ENCODE results near the gene PRKCE.

The PRKCE gene

DNA sequence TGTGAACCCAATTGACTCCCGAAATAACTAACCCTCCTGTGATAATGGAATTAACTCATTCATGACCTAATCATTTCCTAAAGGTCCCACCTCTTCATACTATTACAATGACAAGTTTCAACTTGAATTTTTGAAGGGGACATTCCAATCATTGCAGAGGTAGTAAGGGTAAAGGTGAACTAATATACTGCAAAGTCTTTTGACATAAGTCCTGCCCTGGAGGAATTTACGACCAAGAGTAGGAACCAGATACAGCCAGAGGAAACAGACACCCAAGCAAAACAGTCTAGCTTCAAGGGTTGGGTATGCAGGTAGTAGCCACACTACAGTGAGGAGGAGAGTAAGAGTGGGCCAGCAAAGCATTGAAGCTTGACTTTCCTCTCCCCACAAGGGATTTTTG lies 39.2 kb upstream of the PRKCE start:
- TF ChIP-seq, protein P1, sequence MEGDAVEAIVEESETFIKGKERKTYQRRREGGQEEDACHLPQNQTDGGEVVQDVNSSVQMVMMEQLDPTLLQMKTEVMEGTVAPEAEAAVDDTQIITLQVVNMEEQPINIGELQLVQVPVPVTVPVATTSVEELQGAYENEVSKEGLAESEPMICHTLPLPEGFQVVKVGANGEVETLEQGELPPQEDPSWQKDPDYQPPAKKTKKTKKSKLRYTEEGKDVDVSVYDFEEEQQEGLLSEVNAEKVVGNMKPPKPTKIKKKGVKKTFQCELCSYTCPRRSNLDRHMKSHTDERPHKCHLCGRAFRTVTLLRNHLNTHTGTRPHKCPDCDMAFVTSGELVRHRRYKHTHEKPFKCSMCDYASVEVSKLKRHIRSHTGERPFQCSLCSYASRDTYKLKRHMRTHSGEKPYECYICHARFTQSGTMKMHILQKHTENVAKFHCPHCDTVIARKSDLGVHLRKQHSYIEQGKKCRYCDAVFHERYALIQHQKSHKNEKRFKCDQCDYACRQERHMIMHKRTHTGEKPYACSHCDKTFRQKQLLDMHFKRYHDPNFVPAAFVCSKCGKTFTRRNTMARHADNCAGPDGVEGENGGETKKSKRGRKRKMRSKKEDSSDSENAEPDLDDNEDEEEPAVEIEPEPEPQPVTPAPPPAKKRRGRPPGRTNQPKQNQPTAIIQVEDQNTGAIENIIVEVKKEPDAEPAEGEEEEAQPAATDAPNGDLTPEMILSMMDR (IDR thresholded peaks at IDR 0.05): no peak

DNA sequence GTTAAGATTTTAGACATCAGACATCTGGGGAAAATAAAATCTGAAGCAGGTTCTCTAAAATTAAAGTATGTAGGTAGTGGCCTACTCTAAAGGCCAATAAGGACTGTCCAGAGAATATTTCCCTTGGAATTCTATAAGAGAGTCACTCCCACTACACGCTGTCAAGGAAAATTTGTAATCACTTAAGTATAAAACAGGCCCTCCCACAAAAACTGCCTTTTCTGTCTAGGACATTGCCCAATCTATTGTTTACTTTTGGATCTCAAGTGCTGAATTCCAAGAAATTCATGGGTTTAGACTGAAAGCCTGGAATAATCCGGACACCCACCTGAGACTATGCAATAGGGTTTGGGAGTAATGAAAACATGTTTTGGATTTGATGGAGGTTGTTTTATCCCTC lies 38.7 kb upstream of the PRKCE start:
- TF ChIP-seq, protein P1 (IDR thresholded peaks at IDR 0.05): no peak

DNA sequence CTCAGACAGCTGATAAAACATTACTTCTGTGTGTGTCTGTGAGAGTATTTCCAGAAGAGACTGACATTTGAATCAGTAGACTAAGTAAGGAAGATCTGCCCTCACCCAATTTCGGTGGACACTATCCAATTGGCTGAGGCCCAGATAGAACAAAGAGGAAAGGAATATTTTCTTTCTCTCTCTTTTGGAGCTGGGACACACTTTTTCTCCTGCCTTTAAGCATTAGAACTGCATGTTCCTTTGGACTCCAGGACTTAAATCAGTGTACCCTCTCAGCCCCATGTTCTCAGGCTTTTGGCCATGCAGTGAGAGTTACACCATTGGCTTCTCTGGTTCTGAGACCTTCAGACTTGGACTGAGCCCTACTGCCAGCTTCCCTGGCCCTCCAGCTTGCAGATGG lies 37.1 kb upstream of the PRKCE start:
- TF ChIP-seq, protein P1 (IDR thresholded peaks at IDR 0.05): no peak

DNA sequence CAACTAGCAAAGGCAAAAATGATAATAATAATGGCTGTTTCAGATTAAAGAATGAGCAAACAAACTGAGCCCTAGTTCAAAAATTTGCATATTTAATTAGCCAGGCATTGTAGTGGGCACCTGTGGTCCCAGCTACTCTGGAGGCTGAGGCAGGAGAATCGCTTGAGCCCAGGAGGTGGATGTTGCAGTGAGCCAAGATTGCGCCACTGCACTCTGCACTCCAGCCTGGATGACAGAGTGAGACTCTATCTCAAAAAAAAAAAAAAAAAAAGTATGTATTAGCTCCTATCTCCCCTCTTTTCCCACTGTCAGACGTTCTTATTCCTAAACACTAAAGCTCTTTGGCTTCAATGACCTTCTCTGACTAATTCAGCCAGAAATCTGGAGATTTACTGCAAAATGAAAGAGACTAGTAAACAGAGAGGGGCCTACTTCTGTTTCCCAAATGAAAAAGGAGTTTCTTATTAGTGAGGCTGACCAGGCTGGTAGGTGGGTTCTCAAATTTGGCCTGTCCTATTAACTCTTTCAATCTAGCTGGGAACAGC lies 36.5 kb upstream of the PRKCE start:
- TF ChIP-seq, protein P1 (IDR thresholded peaks at IDR 0.05): no peak

DNA sequence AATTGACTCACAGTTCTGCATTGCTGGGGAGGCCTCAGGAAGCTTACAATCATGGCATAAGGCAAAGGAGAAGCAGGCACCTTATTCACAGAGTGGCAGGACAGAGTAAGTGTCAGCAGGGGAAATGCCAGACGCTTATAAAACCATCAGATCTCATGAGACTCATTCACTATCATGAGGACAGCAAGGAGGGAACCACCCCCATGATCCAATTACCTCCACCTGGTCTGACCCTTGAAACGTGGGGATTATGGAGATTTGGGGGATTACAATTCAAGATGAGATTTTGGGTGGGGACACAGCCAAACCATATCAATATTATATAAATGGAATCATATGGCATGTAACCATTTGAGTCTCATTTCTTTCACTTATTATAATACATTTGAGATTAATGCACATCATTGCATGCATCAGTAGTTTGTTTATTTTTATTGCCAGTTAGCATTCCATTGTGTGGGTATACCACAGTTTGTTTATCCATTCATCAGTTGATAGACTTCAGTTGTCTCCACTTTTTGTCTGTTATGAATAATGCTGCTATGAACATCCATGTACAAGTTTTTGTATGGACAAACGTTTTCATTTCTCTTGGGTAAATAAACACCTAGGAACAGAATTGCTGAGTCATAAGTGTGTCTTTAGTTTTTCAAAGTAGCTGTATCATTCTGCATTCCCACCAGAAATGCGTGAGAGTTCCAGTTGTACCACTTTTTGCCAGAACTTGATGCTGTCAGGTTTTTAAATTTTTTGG lies 34.6 kb upstream of the PRKCE start:
- TF ChIP-seq, protein P1 (IDR thresholded peaks at IDR 0.05): no peak

DNA sequence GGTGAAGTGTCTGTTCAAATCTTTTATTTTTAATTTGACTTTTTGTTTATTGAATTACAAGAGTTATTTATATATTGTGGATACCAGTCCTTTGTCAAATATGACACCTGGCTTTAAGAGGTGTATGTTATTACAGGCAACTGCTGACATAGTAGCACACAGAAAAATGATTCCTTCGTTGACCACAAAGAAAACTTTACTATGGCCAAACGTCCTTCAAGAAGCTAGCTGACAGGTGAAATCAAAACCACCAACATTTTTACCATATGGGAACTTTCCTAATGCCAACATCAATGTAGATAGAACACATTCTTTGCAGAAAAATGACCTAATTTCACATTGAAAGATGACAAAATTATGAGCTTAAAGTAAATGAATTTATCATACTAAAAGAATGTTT lies 34.0 kb upstream of the PRKCE start:
- TF ChIP-seq, protein P1 (IDR thresholded peaks at IDR 0.05): no peak

DNA sequence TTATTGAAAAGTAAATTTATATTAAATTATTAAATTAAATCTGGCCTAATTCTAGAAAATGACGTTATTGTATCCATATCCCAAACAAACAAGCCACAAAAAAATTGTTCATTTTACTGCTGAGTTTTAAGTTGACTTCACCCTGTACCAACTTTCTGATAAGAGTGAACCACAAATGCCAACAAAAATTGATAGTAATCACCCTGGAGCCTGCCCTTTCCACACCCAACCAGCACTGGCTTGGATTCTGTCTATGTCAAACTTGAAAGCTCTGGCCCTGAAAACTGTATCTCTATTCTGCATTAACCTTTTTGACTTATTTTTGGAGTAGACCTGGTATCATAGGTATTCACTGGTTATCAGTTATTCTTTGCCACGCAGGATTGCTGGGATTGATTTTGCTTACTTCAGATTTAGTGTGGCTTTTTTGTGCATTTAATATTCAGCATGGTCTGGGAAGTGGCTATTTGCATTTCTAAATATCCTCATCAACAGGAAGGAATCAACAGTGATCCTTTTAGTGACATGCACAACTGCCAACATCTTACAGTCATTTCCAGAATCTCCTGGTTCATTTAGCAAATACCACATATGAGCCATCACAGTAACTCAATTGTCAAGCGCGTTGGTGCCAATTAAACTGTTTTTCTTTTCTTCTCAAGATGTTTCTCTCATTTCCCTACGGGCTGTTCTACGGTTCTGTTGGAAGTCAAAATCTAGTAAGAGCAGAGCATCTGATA lies 29.0 kb upstream of the PRKCE start:
- TF ChIP-seq, protein P1 (IDR thresholded peaks at IDR 0.05): no peak

All from LNCAP (cell line).